ENCODE measurements around the gene ACKR2.

The ACKR2 gene

DNA sequence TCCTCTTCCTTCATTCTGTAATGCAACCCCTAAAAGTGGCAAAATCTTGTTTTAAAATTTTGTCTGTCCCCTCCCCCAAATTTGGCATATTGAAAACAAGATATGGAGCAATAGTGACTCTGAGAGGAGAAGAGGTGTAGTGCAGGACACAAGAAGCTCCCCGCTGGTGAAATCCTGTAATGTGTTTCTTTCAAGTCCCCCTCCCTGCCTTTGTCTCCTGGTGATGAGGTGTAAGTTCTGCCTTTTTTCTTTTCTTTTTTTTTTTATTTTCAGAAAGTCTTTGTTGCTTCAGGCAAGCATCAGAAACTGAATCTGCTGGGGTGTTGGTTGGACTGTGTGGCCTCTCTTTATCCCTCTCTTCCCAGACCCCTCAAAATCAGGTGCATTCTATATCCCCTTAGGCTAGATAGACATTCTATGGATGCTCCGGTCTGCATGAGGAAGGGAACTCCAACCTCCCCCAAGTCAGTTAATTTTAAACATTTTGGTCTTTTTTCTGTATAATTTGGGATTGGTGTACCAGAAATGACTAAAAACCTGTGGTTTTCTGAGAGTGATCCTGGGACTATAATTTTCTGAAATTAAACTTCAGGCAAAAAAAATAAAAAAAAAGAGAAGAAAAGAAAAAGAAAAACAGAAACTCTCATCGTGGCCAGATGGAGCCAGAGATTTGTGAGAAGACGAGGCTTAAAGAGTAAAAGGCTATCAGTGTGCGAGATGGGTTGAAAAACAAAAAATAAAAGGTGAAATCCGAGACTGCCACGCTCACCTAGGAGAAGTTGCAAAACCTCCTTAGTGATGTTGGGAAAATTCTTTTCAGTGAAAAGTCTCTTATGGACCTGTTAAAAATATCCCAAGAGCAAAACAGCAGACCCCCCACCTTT is 21.4 kb downstream of the ACKR2 start:
- DNase-seq: no peak

DNA sequence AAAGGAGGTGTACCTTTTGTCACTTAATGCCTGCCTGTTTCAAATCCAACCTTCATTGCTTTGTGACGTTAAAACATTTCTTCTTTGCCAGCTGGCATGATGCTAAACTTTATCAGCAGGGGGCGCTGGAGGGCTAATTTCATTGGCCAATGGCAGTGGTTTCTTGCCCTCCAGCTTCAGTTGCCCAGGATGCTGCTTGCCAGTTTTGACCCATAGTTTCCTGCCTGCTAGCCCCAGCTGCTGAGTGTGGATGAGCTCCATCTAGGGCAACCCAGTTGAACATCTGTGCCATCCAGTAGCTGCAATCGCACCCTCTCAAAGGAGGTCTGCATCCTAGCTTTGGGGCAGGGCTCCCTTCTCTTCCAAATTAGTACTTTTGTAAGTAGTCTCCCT is 22.1 kb downstream of the ACKR2 start:
- DNase-seq: peak; percentile 31 to 48

DNA sequence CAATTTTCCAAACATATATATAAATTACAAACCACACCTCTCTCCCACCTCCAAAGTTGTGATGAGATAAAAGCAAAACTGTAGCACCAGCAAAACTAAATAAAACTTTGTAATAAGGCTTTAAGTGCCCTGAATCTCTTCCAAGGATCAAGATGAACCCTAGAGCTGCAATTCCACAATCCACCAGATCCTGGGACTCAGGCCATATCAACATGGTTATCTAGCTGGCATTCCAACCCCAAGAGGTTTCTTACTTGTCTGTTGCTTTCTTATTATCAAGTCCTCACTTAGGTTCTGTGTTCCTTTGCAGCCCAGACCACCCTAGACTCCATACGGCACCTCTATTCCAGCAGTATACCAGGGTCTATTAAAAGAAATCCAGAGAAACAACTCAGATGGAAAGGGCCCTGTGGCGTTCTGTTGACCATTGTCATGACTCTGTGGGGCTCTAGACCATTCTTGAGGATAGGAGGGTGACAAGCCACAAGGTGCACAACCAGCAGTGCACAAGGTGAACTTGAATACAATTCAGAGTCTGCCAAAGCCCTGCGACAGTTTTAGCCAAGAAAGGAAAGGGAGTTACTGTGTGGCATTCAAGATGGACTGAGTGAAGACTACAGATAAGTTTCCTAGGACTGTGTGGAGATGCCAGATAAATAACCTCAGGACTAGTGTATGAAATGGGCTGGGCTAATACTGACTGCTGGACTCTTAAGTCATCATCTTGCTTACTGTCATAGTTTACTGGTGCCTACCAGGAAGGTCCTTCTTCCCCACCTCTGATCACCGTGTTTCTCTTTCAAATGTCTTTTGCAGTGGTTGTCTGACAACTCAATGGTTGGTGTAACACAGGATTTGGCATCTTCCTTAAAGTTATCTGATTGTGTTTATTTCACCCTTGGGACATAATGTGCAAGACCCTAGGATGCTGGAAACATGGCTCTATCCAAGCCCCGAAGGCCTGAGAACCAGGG is 27.2 kb downstream of the ACKR2 start:
- no peak for DNase-seq

DNA sequence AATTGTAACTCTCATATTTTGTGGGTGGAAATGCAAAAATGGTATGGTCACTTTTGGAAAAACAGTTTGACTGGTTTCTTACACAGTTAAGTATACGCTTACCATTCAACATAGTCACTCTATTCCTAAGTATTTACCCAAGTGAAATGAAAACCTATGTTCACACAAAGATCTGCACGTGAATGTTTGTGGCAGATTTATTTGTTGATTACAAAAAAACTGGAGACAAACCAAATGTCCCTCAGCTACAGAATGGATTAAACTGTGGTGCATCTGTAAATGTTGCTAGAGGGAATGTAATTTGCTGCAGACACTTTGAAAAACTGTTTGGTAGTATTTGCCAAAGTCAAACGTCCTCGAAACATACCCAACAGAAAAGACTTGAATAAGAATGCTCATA is 29.3 kb downstream of the ACKR2 start:
- no peak for DNase-seq

DNA sequence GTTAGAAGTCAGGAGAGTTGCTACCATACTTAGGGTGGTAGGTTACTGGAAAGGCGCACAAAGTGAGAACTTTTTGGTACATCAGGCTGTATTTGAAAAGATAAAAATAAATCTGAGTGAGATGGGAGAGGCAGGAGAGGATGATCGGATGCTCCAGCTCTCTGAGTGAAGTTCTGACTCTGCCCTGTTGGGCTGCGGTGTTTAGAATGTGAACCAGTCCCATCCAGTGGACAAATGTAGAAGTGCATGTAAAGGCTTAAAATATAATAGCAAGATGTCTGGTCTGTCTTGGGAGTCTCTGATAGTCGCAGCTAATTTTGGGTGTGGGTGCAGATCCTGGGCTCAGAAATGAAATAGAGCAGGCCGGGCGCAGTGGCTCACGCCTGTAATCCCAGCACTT is 30.4 kb downstream of the ACKR2 start:
- peak in 1 of 2 donors; percentile 34 for DNase-seq

DNA sequence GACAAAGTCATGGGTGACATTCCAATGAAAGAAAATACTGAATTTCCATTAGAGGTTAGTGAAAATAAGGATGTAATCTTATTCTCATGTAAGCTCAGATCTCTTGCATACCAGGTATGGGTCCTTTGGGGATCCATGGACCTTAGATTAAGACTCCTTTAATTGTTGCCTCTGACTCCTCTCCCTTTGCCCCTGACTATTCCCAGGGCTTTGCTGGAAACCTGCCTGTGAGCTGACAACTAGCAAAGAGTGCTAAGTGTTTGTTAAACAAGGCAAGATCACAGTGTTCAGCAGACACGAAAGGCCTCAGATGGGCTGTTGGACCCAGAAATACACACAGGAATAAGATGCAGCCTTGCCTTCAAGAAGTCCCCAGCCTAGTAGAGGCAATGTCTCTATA is 32.1 kb downstream of the ACKR2 start:
- DNase-seq: no peak

DNA sequence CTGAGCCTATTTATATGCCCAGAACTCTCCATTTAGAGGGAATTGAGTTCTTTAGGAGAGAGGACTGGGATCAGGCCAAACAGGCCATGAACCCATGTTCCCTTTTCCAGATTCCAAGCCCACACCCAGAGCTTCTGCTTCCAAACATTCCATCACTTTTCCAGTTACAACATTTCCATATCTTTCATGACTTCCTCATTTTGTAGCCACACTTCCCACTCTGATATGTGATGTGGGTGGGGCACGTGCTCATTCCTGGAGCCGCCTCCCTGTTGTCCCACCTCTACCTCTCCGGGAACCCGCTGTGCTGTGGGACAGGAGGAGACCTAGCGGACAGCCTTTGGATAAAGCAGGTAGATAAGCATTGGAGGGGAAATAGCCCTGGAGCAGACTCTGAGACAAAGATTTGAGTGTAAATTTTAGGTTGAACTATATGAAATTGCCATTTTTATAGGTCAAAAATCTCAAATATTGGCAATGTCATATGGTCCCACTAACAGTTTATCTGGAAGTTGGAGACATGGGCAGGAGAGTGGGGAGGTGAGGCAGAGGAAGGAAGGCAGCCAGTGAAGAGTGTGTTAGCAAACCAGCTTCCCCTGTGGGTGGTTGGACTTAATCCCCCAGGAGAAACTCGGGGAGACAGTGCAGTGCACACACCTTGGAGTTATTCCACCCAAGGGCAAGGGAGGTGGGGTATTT is 34.6 kb downstream of the ACKR2 start:
- DNase-seq: no peak

DNA sequence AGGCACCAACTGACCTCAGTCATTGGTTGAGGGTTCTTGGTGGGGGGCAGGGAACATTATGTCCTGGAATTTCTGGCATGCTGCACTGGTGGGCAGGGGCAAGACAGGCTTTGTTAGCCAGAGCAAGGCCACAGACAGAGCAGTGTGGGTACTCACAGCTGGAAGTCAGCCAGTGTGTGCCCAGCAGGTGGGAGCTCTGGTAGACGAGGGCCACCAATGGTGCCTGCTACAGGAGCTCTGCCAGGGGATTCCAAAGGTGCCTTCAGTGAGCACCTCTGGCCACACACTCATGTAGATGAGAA is 35.1 kb downstream of the ACKR2 start:
- no peak for DNase-seq

DNA sequence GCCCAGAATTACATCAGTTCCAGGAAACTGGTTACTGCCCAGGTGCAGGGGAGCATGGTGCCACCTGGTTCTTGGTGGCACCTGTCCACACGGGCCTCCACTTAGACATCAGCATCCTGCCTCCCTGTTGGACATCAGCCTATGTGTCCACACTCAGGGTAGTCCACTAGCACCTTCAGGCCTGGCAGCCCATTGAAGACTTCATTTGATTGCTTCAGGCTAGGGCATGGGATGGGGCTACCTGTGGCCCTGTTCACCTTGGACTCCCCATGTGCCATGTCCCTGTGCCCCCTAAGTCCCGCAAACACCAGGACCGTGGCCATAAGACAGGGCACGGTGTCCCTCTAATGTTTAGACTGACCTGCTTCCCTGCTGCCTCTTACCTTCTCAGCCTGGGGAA is 35.6 kb downstream of the ACKR2 start:
- DNase-seq: no peak

DNA sequence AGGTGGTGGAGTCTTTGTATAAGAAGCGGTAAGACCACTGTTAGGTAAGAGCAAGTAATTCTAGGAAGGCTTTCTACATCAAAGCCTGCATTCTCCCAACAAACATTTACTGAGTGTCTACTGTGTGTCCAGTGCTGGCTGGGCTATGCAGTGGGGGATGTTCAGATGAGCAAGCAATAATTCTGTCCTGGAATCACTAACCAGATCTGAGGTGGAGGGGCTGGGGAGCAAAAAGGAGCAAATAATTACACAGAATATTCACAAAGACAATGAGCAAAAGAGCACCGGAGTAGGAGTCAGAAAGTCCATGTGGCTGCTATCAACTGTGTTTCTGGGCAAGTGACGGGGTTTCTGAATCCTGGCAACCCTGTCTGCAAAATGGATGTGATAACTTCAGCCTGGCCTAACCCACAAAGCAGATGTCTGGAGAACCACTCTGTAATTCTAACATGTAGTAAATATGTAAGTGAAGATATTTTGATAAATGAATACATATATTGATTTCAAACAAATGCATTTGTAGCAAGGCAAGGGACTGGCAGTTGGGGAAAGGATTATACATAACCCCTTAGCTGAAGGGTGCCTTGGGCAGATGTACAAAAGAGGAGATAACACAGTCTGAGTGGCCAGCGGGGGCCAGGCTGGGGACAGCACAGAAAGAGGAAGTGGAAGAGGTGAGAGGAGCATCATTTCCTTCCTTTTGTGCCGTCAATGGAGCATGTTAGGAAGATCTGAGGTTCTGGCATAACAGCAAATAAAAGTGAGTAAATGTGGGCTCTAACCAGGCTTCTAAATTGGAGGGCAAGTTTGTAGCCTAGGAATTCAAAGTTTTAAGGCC is 37.7 kb downstream of the ACKR2 start:
- no peak for DNase-seq

DNA sequence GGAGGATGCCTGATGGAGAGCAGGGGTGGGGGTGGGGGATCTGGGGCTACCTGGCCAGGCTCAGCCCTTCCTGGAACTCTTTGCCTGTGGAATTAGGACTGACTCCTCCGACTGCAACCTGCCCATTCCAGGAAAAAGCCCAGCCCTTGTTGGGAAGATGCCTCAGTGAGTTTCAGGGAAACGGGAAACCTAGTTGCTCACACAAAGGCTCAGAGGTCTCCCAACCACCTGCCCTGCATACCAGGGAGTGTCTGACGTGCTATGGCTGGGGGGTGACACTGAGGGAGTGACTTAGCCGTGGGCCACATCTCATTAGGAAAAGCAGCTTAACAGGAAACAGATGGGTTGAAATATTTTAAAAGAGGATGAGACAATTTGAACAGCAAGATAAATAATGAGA is 38.5 kb downstream of the ACKR2 start:
- DNase-seq: no peak

DNA sequence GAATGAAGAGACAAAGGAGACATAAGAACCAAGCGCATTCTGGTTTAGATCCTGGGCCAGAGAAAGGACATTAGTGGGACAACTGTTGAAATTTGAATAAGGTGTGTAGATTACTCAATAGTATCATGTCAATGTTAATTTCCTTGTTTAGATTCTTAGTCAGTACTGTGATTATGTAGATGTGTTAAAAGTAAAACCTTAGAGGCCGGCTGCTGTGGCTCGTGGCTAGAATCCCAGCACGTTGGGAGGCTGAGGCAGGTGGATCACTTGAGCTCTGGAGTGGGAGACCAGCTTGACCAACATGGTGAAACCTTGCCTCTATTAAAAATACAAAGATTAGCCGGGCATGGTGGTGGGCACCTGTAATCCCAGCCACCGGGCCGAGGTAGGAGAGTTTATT is 39.8 kb downstream of the ACKR2 start:
- no peak for DNase-seq

DNA sequence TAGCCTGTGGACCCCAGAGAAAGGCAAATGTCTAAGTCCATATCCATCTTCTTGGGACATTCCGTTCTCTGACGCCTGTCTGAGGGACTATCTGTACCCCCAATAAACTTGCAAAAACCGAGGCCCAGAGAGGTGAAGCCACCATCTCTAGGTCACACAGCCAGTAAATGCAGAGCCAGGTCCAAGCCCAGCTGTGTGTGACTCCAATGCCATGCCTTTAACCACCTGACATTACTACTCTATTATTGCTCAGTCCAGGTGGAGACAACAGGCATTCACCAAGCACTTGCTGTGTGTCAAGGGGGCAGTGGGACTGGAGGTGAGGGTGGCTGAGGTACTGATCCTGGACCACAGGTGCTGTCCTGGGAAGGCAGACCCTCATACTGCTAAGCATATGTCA is 41.0 kb downstream of the ACKR2 start:
- no peak for DNase-seq

DNA sequence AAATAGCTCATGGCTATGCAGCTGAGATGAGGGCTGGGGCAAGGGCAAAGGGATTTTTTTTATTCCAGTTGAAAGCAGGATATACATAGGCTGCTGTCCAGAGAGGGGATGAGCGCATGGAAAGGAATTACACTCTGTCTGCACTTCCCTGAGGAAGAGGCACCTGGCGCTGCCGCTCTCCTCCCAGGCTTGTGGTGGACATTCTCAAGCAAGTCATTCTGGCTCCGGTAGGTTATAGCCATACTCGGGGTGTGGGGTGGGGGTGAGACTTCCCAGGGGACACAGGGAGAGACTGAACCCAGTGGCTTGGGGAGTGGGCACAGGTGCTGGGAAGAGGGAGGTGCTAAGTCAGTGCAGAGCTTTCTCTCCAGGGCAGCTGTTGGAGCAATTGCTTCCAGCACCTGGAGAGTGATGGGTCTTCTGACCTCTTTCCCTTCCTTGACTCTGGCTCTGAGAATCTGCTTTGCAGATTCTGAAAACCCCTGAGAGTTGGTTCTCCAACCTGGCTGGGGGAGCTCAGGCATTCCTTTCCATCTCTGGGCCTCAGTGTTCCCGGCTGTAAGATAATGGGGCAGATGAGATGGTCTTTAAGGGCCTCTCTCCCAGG is 42.1 kb downstream of the ACKR2 start:
- DNase-seq: no peak

DNA sequence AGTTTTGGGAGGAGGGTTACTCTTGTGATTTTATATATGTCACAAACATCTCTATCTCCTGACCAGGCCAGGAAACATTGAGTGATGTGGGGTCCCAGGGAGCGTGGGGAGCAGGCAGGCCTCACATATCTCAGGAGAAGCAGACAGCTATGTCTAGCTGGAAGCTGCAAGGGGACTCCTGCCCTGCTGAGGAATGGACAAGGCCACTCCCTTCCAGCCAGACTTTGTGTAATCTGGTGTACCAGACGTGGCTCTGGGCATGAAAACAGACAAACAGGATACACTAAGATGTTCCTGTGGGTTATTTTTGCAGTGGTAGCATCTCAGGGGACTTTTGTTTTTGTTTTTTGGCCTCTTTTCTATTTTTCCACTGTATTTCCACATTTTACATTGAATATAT is 43.2 kb downstream of the ACKR2 start:
- DNase-seq: no peak

DNA sequence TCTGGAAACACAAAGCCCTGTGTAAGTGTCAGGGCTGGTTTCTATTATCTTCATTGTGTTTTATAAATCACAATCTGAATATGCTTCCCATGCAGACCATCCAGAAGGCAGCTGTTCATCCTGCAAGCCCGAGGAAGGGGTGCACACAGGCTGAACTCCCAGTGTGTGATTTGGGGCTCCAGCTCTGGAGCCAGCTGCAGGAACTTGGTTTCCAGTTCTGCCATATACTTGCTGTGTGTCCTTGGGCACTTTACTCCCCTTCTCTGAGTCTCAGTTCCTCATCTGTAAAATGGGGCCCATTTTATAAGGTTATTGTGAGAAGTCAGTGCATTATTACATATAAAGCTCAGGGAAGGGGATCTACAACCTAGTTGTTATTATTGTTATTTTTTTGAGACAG is 43.8 kb downstream of the ACKR2 start:
- DNase-seq: no peak

DNA sequence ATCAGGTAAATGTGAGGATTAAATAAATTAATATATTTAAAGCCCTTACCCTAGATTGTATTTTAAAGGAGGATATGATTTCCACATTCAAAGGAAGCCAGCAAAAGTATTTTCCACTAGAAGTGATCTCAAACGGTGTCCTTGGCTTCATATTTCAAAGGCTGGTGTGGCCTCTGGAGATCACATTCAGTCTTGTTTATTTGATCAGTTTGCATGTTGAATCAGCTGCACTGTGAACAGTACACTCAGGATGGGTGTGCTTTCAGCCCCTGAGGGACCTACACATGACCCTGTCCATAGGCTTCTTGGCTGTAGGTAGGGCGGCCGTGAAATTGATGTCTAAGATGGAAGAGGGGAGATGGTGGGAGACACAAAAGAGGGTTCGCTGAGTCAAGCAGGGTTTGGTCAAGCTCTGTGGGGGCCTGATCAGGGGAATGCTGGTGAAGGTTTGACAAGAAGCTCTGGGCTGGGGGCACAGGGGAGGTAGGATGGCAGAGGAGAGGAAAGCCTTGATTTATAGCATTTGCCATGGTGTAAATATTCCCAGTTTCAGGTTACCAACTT is 44.6 kb downstream of the ACKR2 start:
- DNase-seq: no peak

DNA sequence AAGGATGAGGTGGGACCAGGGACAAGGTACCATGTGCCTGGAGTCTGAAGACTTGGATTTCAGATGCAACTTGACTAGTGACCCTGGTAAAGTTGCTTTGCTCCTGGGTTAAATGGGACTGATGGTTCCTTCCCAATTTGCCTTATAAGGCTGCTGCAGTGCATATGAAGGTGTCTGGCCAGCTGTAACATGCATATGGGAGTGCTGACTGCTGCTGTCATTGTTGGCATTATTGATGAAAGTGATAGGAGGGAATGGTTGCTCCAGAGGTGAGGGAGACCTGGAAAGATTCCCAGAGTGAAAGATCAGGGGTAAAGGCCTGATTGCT is 45.9 kb downstream of the ACKR2 start:
- DNase-seq: no peak

DNA sequence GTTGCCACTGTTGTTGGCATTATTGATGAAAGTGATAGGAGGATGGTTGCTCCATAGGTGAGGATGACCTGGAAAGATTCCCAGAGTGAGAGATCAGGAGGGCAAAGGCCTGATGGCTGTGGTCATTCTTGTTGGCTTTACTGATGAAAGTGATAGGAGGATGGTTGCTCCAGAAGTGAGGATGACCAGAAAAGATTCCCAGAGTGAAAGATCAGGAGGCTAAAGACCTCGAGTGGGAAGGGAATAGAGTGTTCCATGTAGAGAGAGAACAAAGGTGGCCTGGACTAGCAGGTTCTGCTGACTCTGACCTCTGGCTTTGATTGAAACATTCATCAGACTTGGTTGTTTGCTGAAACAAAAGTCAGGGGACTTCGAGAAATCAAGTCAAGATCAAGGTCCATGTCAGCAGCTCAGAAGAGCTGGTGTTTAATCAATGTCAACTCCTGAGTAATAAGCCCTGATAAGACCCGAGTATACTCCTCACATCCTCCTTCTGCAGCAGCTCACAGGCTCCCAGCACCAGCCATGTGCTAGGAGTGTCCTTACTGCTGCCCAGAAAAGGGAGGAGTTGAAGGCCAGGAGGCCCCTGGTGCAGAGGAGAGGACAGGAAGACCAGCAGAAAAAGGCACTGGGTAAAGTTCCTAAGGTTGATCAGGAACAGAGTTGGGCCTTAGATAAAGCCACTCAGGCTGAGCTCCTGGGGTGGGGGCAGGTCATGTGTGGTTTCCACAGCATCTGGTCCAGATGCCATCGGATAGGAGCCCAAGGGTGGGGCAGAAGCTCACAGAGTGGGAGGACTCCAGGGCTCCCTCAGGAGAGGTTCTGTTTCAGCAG is 46.5 kb downstream of the ACKR2 start:
- DNase-seq: no peak

DNA sequence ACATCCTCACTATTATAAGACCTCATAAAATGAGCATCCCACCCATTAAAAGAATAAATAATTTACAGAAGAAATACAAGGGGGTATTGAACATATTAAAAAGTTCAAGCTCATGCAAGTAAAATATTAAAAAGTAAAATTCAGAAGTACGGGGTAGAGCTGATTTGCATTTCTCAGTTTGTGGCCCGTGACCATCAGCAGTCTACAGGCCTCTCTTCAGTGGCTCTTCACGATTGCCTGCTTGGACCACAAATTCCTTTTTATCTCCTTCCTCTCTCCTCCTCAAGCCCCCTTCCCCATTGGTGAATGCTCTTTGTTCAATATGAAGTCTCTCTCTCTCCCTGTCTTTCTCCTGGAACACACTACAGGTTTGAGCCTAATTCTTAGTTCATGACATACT is 47.3 kb downstream of the ACKR2 start:
- no peak for DNase-seq

DNA sequence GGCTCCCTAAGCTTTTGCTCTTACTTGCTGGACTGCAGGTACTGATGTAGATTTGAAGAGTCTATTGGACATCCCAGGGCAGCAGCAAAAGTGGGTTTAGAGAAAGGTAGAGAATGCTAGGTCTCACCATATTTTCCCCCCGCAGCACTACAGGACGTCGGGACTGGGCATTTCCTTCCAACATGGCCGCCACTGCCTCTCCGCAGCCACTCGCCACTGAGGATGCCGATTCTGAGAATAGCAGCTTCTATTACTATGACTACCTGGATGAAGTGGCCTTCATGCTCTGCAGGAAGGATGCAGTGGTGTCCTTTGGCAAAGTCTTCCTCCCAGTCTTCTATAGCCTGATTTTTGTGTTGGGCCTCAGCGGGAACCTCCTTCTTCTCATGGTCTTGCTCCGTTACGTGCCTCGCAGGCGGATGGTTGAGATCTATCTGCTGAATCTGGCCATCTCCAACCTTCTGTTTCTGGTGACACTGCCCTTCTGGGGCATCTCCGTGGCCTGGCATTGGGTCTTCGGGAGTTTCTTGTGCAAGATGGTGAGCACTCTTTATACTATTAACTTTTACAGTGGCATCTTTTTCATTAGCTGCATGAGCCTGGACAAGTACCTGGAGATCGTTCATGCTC is 55.2 kb downstream of the ACKR2 start:
- DNase-seq: no peak

All from bone marrow (tissue), 2 donors.